ENCODE data around the gene CNTFR.

DNA sequence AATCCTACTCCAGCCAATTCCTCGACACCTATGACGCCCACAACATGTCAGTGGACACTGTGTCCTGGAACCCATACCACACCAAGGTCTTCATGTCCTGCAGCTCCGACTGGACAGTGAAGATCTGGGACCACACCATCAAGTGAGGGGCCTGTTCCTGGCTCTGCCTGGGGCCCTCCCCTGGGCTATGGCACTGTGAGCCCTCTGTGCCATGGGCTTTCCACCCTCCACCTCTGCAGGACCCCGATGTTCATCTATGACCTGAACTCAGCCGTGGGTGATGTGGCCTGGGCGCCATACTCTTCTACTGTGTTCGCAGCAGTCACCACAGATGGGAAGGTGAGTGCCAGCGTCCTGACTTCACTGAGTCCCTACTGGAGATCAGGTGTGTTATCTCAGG is 75.1 kb downstream of the CNTFR start:
- TF ChIP-seq, protein P1, sequence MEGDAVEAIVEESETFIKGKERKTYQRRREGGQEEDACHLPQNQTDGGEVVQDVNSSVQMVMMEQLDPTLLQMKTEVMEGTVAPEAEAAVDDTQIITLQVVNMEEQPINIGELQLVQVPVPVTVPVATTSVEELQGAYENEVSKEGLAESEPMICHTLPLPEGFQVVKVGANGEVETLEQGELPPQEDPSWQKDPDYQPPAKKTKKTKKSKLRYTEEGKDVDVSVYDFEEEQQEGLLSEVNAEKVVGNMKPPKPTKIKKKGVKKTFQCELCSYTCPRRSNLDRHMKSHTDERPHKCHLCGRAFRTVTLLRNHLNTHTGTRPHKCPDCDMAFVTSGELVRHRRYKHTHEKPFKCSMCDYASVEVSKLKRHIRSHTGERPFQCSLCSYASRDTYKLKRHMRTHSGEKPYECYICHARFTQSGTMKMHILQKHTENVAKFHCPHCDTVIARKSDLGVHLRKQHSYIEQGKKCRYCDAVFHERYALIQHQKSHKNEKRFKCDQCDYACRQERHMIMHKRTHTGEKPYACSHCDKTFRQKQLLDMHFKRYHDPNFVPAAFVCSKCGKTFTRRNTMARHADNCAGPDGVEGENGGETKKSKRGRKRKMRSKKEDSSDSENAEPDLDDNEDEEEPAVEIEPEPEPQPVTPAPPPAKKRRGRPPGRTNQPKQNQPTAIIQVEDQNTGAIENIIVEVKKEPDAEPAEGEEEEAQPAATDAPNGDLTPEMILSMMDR (IDR thresholded peaks at IDR 0.05; ENCODE audit: insufficient read depth, low read depth, low read length): no peak
- no peak for TF ChIP-seq EZH2 (IDR thresholded peaks at IDR 0.05; ENCODE audit: insufficient read depth, low read length)

All from astrocyte (in vitro differentiated cells and primary cell).